ENCODE measurements around the gene RELCH. TPM values are rescaled to one million over a fixed set of nuclear protein-coding genes. Genes with fewer than 3 reads are reported as not detected.

Gene RELCH
- total and polyA plus RNA-seq, 2 donors: 12.8 to 73.3 TPM

- Histone ChIP-seq H3K36me3 (ENCODE audit: insufficient read depth) (no peaks in the 10 kb centered on the region), H3K4me1 (ENCODE audit: insufficient read depth) (no peaks in the 10 kb centered on the region), H3K27ac (ENCODE audit: low read depth) (no peak overlapping the region), H3K4me3 (ENCODE audit: low read depth, low read length) (no peak overlapping the region)
- WGBS: 71% methylated on average over 2 of the region's 2 CpGs
- no peak for DNase-seq (ENCODE audit: extremely low spot score)
Observed at GRCh38 chr18:62287781-62288664, 101.0 kb downstream of the RELCH start.

- DNase-seq (ENCODE audit: extremely low spot score): no peak
- H3K36me3 ChIP-seq (ENCODE audit: insufficient read depth): no peaks in the 10 kb centered on the region
- no peak overlapping the region for H3K27ac ChIP-seq (ENCODE audit: low read depth)
- 88% methylated on average over 2 of the region's 2 CpGs for WGBS
- no peaks in the 10 kb centered on the region for H3K4me1 ChIP-seq (ENCODE audit: insufficient read depth)
- H3K4me3 ChIP-seq (ENCODE audit: low read depth, low read length): no peak overlapping the region
Observed at GRCh38 chr18:62288665-62289008, 101.6 kb downstream of the RELCH start.

GRCh38 chr18:62289047-62289446 is 102.0 kb downstream of the RELCH start:
- H3K27ac ChIP-seq (ENCODE audit: low read depth): no peak overlapping the region
- WGBS: 94% methylated on average over 2 of the region's 2 CpGs
- no peaks in the 10 kb centered on the region for H3K4me1 ChIP-seq (ENCODE audit: insufficient read depth)
- H3K36me3 ChIP-seq (ENCODE audit: insufficient read depth): no peaks in the 10 kb centered on the region
- no peak overlapping the region for H3K4me3 ChIP-seq (ENCODE audit: low read depth, low read length)
- DNase-seq (ENCODE audit: extremely low spot score): no peak

GRCh38 chr18:62294073-62294472 is 107.0 kb downstream of the RELCH start:
- Histone ChIP-seq H3K36me3 (ENCODE audit: insufficient read depth) (no peaks in the 10 kb centered on the region), H3K27ac (ENCODE audit: low read depth) (no peak overlapping the region), H3K4me1 (ENCODE audit: insufficient read depth) (no peaks in the 10 kb centered on the region), H3K4me3 (ENCODE audit: low read depth, low read length) (no peak overlapping the region)
- DNase-seq (ENCODE audit: extremely low spot score): no peak

- WGBS: 97% methylated on average over 3 of the region's 3 CpGs
- H3K36me3 ChIP-seq (ENCODE audit: insufficient read depth): peaks cover 4% of the 10 kb centered on the region
Observed at GRCh38 chr18:62300359-62300963, 113.4 kb downstream of the RELCH start.

GRCh38 chr18:62301322-62301721 is 114.3 kb downstream of the RELCH start:
- Histone ChIP-seq H3K36me3 (ENCODE audit: insufficient read depth) (peaks cover 4% of the 10 kb centered on the region), H3K4me3 (ENCODE audit: low read depth, low read length) (no peak overlapping the region), H3K4me1 (ENCODE audit: insufficient read depth) (no peaks in the 10 kb centered on the region), H3K27ac (ENCODE audit: low read depth) (no peak overlapping the region)
- DNase-seq (ENCODE audit: extremely low spot score): no peak
- 97% methylated on average over 1 of the region's 1 CpG for WGBS

More at GRCh38 chr18:62300359-62300963, 113.4 kb downstream of the RELCH start:
- Histone ChIP-seq H3K4me3 (ENCODE audit: low read depth, low read length) (no peak overlapping the region), H3K27ac (ENCODE audit: low read depth) (no peak overlapping the region), H3K4me1 (ENCODE audit: insufficient read depth) (no peaks in the 10 kb centered on the region)
- no peak for DNase-seq (ENCODE audit: extremely low spot score)

GRCh38 chr18:62312851-62313250 is 125.8 kb downstream of the RELCH start:
- Histone ChIP-seq H3K4me1 (ENCODE audit: insufficient read depth) (no peaks in the 10 kb centered on the region), H3K36me3 (ENCODE audit: insufficient read depth) (no peaks in the 10 kb centered on the region), H3K27ac (ENCODE audit: low read depth) (no peak overlapping the region), H3K4me3 (ENCODE audit: low read depth, low read length) (no peak overlapping the region)
- no peak for DNase-seq (ENCODE audit: extremely low spot score)
- 97% methylated on average over 1 of the region's 1 CpG for WGBS

- WGBS: 66% methylated on average over 4 of the region's 4 CpGs
Observed at GRCh38 chr18:62318228-62319180, 131.4 kb downstream of the RELCH start.

GRCh38 chr18:62321201-62321600 is 134.1 kb downstream of the RELCH start:
- 50% methylated on average over 3 of the region's 3 CpGs for WGBS
- no peaks in the 10 kb centered on the region for H3K36me3 ChIP-seq (ENCODE audit: insufficient read depth)
- no peak for DNase-seq (ENCODE audit: extremely low spot score)
- no peak overlapping the region for H3K27ac ChIP-seq (ENCODE audit: low read depth)
- no peaks in the 10 kb centered on the region for H3K4me1 ChIP-seq (ENCODE audit: insufficient read depth)
- H3K4me3 ChIP-seq (ENCODE audit: low read depth, low read length): no peak overlapping the region

More at GRCh38 chr18:62318228-62319180, 131.4 kb downstream of the RELCH start:
- Histone ChIP-seq H3K4me3 (ENCODE audit: low read depth, low read length) (no peak overlapping the region), H3K4me1 (ENCODE audit: insufficient read depth) (no peaks in the 10 kb centered on the region), H3K36me3 (ENCODE audit: insufficient read depth) (no peaks in the 10 kb centered on the region), H3K27ac (ENCODE audit: low read depth) (no peak overlapping the region)
- no peak for DNase-seq (ENCODE audit: extremely low spot score)

- no peak for DNase-seq (ENCODE audit: extremely low spot score)
- H3K27ac ChIP-seq (ENCODE audit: low read depth): no peak overlapping the region
- no peaks in the 10 kb centered on the region for H3K4me1 ChIP-seq (ENCODE audit: insufficient read depth)
- WGBS: 24% methylated on average over 6 of the region's 6 CpGs
- no peak overlapping the region for H3K4me3 ChIP-seq (ENCODE audit: low read depth, low read length)
- H3K36me3 ChIP-seq (ENCODE audit: insufficient read depth): no peaks in the 10 kb centered on the region
Observed at GRCh38 chr18:62323483-62324180, 136.6 kb downstream of the RELCH start.

GRCh38 chr18:62324181-62324828 is 137.2 kb downstream of the RELCH start:
- no peak for DNase-seq (ENCODE audit: extremely low spot score)
- no peak overlapping the region for H3K4me3 ChIP-seq (ENCODE audit: low read depth, low read length)
- no peaks in the 10 kb centered on the region for H3K36me3 ChIP-seq (ENCODE audit: insufficient read depth)
- 35% methylated on average over 12 of the region's 12 CpGs for WGBS
- H3K4me1 ChIP-seq (ENCODE audit: insufficient read depth): no peaks in the 10 kb centered on the region
- no peak overlapping the region for H3K27ac ChIP-seq (ENCODE audit: low read depth)

- H3K36me3 ChIP-seq (ENCODE audit: insufficient read depth): no peaks in the 10 kb centered on the region
- H3K4me1 ChIP-seq (ENCODE audit: insufficient read depth): no peaks in the 10 kb centered on the region
- WGBS: 1% methylated on average over 97 of the region's 99 CpGs
- H3K27ac ChIP-seq (ENCODE audit: low read depth): no peak within 1 kb of the TSS
- H3K4me3 ChIP-seq (ENCODE audit: low read depth, low read length): peak within 1 kb of the TSS; percentile 69
- no peak for DNase-seq (ENCODE audit: extremely low spot score)
Observed at GRCh38 chr18:62324917-62325805, 138.1 kb downstream of the RELCH start, which contains the start of gene TNFRSF11A. Gene TNFRSF11A, plus strand, starts transcription at chr18:62325310. Its CDS starts 43 bp downstream, at chr18:62325353.
